ENCODE results near the gene MGAT5.
"Not testable (repeated sequence)": the region's sequence is repeated elsewhere in the genome, so short reads cannot be mapped to it uniquely, and the experiment has no call there.

MGAT5 gene

DNA sequence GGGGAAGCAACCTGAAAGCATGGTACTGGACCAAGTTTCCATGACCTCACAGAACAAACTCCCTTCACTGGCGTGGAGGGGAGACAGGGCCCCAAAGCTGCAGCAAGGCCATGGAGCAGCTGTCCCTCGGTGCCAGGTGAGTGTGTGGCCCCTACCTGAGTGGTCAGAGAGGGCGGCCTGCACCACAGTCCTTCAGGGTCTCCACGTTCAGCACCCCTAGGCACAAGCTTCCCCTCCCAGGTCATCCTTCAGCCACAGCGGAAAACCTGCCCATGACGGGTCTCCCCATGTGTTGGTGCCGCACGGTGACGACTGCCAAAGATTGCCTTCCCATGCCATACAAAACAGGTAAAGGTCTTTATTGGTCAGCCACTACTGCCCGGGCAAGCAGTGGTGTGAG is 201.6 kb downstream of the MGAT5 start:
- DNase-seq: no peak

DNA sequence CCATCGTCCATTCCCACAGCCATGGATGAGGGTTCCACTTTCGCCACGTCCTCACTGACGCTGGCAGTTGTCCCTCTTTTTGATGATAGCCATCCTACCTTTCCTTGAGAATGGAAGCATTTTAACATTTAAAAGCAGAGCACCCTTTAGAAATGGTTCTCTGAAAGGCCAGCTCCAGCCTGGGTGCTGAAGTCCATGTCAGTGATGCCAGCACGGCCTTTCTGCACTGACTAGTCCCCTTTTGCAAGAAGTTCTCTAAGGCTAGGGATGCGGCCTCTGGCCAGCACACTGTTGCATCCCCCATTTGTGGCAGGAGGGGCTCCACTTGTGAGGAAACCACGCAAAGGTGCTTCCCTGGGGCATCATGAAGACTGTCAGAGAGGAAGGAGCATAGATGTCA is 203.5 kb downstream of the MGAT5 start:
- no peak for DNase-seq

DNA sequence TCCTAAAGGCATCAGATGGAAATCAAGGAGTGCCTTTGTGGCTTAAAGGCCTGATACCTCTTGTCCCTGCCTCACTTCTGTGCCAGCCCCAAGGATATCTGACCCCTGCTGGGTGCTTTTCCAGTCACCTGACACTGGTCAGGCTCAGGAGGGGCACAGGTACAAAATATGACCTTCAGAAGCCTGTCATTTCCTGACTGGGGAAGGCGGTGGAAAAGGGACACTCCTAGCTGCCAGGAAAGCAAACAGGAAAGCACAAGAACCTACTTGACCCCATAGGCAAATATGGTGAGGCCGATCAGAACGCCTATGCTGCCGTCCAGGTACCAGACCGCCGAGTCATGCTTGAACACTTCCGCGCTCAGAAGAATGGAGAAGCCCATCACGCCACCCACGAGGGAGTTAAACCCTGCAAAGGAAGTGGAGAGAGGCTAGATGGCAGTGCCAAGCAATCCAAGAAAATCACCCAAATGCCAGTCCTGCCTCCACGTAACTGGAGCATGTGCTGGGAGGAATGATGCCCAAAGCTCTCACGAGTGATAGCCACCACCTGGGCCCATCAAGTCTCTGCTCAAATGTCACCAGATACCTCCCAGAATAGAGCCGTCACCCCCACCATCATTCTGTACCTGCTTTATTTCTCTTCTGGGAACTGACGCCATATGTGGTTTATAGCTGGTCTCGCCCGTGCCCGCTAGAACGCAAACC is 204.0 kb downstream of the MGAT5 start:
- no peak for DNase-seq

DNA sequence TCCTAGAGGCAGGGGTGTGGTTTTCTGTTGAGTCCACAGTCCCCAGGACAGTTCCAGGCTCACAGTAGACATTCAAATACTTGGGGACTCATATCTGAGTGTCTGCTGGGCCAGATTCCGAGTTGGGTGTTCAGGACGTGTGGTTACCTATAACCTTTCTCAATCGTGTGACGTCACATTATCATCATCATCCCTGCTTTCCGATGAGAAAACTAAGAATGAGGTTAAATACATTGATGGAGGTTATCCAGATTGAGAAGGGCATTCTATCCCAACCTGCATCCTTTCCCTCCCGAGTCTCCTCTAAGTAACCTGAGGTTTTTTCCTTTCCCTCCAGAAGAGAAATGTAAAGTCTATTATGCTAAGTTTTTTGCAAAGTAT is 204.6 kb downstream of the MGAT5 start:
- DNase-seq: no peak

DNA sequence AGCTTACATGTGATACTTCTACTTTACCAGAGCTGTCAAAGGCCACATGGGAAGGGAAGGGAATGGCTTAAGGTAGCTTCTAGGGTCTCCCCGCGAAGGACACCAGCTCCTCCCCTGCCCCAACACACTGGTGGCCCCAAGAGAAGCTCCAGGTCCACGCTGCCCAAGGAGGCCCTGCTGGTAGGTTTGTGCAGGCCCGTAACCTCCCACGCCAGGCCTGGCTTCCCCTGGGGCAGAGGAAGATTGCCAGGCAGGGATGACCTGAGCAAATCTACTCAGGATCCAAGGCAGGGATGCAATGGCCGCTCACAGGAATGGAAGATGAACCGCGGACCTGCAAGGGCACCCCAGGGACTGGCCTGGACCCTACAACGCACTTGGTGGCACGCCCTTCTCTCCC is 205.1 kb downstream of the MGAT5 start:
- no peak for DNase-seq

DNA sequence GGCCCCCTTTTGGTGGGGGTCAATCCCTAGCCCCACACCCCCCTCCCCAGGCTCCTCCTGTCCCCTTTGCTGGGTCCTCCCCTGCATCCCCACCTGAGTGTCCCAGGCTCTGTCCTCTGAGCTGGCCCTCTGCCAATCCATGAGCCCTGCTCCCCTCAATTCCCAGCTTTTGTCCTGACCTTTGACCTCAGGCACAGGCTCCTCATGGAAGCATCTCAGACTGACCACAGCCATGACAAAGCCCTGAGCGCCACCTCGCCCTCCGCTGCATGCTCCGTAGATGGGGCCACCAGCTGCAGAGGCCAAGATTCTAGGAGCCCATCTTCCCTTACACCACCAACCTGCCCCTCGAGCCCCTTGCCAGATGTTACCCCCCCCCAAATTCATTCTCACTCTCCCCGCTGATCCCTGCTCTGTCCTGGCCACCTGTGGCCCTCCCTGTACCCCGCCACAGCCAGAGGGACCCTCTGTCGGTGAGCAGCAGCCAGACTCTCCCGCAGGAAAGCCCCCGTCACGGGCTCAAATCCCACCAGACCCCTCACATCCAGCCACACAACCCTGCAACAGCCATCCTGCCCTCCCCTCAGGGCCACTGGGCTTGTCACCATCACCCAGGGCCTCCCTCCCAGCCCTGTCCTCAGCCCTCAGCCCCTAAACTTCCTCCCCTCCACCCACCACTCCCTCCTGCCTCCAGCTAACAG is 206.0 kb downstream of the MGAT5 start:
- no peak for DNase-seq

DNA sequence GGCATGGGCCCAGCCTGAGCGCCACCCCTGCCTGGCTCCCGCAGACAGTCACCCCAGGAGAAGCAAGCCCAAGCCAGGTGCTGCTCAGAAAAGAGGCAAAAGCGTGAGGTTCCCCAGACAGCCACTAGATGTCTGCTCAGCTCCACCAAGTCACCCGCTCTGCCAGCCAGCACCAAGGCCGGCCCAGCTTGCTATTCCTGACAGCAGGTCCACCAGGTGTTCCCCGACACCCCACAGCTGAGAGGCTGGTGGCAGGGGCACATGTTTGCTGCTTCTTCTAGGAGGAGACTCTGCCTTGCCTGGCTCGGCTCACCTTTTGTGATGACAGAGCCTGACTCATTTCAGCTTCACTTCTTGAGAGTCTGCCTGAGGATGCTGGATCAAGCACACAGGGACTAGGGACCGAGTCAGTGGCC is 206.7 kb downstream of the MGAT5 start:
- DNase-seq: no peak

DNA sequence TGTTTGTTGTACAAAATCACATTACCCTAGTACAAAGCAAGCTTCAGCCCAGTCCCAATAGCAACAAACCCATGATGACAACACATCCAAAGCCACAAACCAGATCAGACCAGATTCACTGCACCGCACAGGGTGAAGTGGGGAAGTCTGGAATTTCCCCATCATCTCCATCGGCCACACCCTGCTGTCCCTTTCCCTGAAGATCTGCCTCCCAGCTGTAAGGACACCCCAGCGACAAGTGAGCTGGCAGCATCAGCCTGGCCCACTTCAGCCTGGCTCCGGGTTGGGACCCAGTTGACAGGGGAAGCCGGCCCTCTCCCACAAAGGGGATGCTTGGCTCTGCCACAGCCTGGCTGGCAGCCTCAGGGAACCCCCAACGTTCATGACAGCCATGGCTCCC is 207.6 kb downstream of the MGAT5 start:
- DNase-seq: no peak

DNA sequence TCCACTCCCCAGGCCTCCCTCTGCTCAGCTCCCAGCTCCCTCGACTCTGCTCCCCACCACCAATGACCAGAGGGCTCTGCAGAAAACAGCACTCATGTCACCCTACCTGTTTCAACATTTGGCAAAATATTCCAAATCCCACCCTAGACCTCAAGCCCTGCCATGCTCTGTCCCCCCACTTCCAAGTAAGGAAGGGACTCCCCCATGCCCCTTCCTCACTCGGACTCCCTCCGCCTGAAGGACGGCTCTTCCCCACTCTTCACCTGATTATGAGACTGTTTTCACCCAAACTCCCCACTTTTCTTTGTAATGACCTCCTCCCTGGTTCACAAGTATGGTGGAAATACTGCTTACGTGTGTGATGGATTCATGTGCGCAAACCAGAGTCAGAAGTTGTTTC is 208.4 kb downstream of the MGAT5 start:
- no peak for DNase-seq

DNA sequence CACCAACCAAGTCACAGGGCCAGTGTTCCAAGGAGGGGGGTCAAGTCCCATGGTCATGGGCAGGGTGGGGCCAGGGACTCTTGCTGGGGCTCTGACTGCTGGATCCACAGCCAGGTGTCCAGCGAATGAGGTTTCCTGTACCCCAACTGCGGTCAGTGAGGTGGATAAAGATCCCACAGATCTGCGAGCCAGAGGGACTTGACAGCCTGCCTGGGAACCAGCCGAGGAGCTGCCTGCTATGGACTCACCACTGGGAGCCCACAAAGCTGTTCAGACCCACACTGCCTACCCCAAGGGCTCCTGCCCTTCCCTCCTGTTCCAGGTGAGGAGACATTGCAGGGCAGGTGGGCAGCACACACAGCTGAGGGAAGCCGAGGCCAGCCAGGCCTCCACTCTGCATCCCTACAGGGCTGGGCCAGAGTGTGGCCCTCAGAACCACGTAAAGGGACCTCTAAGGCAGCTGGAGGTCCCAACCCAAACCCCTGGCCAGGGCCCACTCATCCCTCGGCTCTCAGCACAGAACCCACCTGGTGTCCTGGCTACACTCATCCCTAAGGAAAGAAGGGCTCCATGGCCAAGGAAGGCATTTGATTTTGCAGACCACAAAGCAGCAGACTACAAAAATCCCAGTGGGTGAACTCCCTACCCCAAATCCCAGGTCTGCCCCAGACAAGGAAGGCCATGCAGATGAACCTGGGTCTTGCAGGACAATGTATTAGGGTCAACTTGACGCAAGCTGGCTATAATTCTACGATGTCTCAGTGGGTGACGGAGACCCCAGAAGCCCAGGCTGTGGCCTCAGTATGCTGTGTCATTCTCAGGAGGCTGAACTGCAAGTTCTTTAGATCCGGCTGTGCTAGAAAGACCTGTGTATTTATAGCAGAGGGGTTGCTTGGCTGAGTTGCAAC is 209.2 kb downstream of the MGAT5 start:
- no peak for DNase-seq

DNA sequence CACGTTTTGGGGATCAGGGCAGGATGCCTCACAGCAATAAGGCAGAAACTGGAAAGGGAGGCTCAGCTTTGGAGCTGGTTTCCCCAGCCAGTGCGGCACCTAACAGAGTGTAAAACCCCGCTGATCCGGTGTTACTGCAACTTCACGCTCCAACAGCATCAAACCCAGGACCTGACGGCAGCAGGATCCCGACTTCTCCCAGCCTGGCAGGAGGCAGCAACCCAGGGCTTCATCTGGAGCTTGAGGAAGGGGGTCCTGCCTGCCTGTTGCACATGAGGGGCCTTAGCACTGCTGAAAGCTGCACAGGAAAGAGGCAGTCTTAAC is 209.8 kb downstream of the MGAT5 start:
- DNase-seq: no peak

DNA sequence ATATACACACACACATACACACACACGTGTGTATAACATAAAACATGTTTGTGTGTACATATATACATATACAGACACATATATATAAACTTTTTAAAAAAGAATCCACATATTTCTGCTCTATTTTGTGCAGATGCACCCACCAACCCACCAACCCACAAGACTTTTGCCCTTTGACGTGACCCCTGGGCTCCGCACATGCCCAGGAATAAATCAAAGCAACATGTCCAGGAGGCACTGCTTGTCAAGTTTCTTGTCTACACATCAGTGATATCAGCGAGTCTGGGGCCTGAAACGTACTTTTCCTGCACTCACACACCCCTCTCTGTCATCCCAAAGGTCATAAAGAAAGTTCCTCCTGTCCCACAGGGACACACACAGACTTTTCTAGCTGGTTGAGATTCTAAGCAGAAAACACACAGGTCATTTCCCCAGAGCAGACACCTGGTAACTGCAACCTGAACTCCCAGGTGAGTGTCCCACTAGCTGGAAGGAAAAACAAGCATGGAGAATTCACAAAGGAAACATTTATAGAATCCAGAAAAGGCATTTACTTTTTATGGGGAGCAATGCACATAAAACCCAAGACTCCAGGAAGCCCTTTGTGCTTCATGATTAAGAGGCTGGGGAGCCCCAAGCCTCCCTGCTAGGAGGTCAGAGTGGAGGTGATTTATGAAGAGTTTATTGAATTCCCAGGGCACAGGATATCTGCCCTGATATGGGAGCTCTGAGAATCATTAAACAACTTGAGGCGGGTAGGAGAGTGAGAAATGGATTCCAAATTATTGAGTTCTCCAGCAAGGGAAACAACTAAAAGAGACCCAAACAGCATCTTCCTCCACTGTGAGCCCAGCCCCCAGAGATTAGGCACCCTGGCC is 211.6 kb downstream of the MGAT5 start:
- DNase-seq: no peak

DNA sequence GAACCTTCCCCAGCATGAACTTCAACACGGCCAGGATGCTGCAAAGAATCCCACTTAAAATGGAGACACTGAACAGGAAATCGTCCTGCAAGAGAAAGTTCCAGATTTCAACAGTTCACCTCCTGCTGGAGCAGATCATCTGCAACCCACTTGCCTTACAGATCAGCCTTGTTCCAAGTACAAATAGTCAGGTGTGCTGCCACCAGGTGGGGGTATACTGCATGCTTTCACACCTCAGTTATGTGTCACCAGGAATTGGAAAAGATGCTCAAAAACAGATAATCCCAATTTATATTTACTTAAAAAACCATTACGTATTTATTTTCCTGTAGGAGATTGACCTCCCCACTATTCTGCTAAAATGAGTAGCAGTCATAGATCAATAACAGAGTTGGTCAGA is 212.3 kb downstream of the MGAT5 start:
- no peak for DNase-seq

DNA sequence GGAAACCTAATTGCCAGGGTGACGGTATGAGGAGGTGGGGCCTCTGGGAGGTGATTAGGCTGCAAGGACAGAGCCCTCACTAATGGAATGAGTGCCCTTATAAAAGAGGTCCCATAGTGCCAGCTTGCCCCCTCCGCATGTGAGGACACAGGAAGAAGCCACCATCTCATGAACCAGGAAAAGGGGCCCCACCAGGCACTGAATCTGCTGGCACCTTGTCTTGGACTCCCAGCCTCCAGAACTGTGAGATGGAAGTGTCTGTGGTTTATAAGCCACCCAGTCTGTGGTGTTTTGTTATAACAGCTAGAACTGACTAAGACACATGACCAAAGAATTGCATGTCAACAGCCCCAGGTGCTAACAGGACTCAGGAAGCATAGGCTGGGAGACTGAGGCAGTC is 214.3 kb downstream of the MGAT5 start:
- no peak for DNase-seq

DNA sequence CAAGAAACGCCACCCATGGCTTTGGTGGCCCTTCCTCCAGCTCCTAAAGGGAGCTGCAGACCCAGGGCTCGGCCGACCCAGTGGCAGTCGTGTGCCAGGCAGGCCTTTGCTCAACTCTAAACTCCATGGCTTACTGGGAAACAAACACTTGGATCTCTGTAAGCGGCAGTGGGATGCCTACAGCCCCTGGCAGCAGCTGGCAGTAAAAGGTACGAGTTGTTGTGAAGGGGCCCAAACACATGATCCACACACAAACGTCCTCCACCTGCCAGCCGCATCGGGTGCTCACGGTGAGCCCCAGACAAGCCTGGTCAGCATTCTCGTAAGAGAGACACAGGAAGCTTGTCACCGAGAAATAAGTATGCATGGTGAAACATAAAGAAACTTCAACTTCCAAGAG is 214.9 kb downstream of the MGAT5 start:
- no peak for DNase-seq

DNA sequence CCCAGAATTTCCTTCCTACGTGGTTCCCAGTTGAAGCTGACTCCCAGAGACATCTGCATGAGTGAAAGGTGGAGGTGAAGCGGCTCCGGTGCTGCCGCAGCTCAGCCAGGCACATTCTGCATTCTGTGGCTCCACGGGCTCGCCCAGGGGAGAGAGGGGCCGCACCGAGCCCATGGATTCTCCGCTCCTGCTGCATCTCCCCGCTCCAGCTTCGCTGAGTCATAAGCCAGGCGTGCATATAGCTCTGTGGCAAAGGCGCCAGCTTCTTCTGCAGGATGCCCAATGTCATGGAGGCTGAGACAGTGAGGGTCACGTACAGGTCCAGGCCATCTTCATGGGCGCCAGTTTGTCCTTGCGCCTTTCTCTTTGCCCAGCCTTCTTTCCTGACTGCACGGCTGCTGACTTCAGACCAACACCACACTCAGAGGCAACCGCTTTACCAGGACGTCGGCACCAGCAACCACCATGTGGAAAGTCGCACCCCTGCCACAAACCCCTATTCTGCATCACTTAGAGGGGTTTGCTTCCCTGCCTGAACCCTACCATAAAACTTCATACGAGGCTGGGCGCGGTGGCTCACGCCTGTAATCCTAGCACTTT is 215.7 kb downstream of the MGAT5 start:
- DNase-seq: no peak

DNA sequence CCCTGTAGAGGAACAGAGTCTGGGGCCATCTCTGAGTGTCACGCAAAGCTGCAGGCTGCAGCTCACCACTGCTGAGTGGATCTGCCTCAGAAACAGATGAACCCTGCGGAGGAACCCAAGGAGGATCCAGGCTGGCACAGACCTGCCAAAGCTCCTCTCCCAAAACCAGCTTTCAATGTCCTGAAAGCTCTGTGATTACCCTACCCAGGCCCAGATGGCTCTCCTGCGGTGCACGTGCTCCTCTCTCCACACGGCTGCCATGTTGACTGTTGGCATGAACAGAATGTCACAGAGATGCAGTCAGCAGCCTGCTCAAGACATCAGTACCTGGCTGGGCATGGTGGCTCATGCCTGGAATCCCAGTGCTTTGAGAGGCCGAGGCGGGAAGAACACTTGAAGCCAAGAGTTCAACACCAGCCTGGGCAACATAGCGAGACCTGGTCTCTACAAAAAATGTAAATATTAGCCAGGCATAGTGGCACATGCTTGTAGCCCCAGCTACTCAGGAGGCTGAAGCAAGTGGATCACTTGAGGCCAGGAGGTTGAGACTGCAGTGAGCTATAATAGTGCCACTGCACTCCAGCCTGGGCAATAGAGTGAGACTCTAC is 216.8 kb downstream of the MGAT5 start:
- no peak for DNase-seq

DNA sequence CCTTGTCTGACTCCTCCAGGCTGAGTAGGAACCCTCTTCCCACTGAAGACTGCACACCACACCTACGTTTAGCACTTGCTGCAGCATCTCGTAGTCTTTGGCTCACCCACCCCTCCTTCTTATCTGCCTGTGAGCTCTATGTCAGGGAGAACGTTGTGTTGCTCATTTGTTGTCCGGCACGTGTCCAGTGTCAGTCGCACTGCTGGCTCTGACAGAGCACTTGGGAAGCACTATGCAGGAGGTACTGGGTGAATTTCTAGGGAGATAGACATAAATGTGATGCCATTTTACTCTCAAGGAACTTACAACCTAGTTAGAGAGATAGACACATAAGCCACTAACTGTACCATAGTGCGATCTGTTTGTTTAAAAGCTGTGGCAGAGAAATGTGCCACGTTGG is 223.1 kb downstream of the MGAT5 start:
- not testable (repeated sequence) for DNase-seq

DNA sequence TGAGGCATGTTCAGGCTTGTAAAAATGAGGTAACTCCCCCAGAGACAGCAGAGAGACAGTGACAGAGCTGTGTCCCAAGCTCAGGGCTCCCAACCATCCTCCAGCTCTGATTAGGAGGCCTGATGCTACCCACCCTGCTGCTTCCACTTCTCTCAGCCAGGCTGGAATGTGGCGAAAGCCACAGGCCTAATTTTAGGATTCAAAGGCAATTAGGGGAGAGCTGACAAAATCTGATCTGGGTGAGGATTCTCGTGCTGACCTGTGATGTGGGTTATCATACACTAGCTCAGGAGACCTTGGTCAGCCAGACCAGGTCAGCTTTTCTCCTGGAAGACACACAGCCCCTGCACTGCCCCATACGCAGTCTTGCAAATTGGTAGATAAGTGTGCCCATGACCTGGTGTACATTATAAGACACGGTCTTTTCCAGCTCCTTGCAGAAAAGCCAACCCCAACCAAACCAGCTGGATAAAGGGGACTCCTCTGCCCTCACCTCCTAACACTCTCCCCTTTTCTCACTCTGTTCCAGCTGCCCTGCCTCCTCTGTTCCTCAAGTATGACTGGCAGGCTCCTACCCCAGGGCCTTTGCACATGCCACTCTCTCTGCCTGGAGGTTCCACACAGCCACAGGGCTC is 225.9 kb downstream of the MGAT5 start:
- DNase-seq: no peak

DNA sequence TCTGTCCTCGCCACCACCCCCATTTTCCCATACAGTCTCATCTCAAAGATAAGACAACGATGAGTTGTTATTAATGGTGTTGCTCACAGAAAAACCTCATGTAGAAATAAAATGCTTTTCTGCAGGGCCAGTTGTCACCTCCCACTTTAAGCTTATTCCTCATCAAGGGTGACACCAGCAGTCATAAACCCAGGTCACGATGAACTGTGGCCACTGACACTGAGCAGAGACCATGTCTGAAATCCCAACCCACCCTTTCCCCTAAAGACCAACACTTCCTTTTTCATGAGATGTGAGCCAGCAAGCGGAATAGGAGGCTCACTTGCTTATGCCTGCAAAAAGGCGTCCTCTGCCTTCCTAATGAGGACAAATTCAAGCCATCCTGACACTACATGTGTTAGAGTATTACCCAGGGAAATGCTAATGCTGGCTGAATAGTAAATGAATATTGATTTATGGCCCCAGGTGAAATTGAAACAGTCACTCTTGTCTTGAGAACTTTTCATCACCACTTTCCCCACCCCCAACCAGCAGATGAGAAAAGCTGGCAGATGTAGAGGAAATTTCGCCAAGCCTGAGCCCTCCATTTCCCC is 228.4 kb downstream of the MGAT5 start:
- no peak for DNase-seq

DNA sequence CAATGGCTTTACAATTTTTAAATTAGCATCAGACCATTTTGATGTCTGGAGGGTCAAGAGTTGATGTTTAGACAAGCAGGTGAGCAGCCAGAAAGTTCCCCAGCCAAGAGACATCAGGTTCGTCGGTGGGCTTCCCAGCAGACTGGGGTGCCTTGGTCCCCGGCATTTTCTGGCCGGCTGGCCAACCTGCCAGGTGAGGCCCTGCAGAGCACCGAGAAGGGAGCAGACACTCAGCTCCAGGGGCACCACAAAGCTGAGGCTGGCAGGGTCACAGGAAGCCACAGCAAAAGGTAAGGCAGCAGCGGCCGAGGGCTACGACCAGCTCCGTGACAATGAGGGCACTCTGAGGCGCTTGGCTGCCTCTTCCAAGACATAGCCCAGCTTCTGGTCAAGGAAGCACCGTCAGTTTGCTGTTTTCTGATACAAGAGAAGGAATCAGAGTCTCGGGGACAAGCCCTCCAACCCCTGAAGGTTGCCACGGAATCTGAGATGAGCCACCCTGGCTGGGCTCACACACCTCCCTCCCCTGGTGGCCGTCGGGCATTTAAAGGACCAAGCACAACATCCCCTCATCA is 229.0 kb downstream of the MGAT5 start:
- DNase-seq: no peak

Measured in NCI-H1436 treated with DMSO at 0.1 percent for 48 hours (cell line).